Astrocyte (in vitro differentiated cells and primary cell): ENCODE measurements around the gene NFS1. TPM values are rescaled to one million over a fixed set of nuclear protein-coding genes. Genes with fewer than 3 reads are reported as not detected.
A peak's percentile ranks its signal among the peaks of the same experiment; 100 is the strongest.

Source experiments
- DNase-seq: peaks from one replicate; pipeline ENCODE4 v3.0.0-alpha.2; 2010; ENCODE audit warnings: low read depth
- FAIRE-seq: peaks from 2 replicates; lab custom pipeline; 2011; peaks lifted over from hg19 to GRCh38; lab: Jason Lieb, UNC
- H2AFZ ChIP-seq: 2 replicates; pipeline ENCODE4 v1.6.0; 2012; ENCODE audit warnings: low read depth, low read length, inconsistent platforms
- H3K27ac ChIP-seq: 2 replicates; pipeline ENCODE4 v1.5.1; 2011; ENCODE audit warnings: low read depth, low read length, inconsistent platforms
- H3K27me3 ChIP-seq: 2 replicates; pipeline ENCODE4 v1.6.0; 2011; ENCODE audit warnings: low read length, inconsistent platforms; ENCODE audit not compliant: insufficient read depth
- H3K36me3 ChIP-seq: 2 replicates; pipeline ENCODE4 v1.5.1; 2011; ENCODE audit warnings: low read length, inconsistent platforms; ENCODE audit not compliant: insufficient read depth
- H3K4me1 ChIP-seq: 2 replicates; pipeline ENCODE4 v1.5.1; 2011; ENCODE audit warnings: low read length, inconsistent platforms; ENCODE audit not compliant: insufficient read depth
- H3K4me2 ChIP-seq: 2 replicates; pipeline ENCODE4 v1.6.0; 2012; ENCODE audit warnings: low read length, inconsistent platforms
- H3K4me3 ChIP-seq: 2 replicates; pipeline ENCODE4 v1.5.1; 2011; ENCODE audit warnings: low read depth, mild to moderate bottlenecking, low read length, inconsistent platforms; ENCODE audit not compliant: insufficient read depth
- H3K79me2 ChIP-seq: 2 replicates; pipeline ENCODE4 v1.6.0; 2012; ENCODE audit warnings: mild to moderate bottlenecking, low read length, inconsistent platforms; ENCODE audit not compliant: insufficient read depth
- H3K9ac ChIP-seq: 2 replicates; pipeline ENCODE4 v1.6.0; 2012; ENCODE audit warnings: mild to moderate bottlenecking, low read length, inconsistent platforms
- H3K9me3 ChIP-seq: 2 replicates; pipeline ENCODE4 v1.5.1; 2012; ENCODE audit warnings: low read depth, mild to moderate bottlenecking, low read length, inconsistent platforms; ENCODE audit not compliant: insufficient read depth
- H4K20me1 ChIP-seq: 2 replicates; pipeline ENCODE4 v1.6.0; 2012; ENCODE audit warnings: low read length, inconsistent platforms; ENCODE audit not compliant: insufficient read depth
- H3K27ac Mint-ChIP-seq: one replicate; pipeline ENCODE4 v1.8.0; 2021; ENCODE audit warnings: mild to moderate bottlenecking, mixed read lengths; ENCODE audit not compliant: unreplicated experiment
- H3K27me3 Mint-ChIP-seq: one replicate; pipeline ENCODE4 v1.8.0; 2021; ENCODE audit warnings: low read depth, mixed read lengths; ENCODE audit not compliant: unreplicated experiment
- H3K36me3 Mint-ChIP-seq: one replicate; pipeline ENCODE4 v1.8.0; 2021; ENCODE audit warnings: low read depth, mixed read lengths; ENCODE audit not compliant: unreplicated experiment
- H3K4me1 Mint-ChIP-seq: one replicate; pipeline ENCODE4 v1.8.0; 2021; ENCODE audit warnings: low read depth, mixed read lengths; ENCODE audit not compliant: unreplicated experiment
- H3K4me3 Mint-ChIP-seq: one replicate; pipeline ENCODE4 v1.8.0; 2021; ENCODE audit warnings: mild to moderate bottlenecking, moderate library complexity, mixed read lengths; ENCODE audit not compliant: unreplicated experiment
- H3K9me3 Mint-ChIP-seq: one replicate; pipeline ENCODE4 v1.8.0; 2021; ENCODE audit warnings: mild to moderate bottlenecking, mixed read lengths; ENCODE audit not compliant: unreplicated experiment
- EZH2 ChIP-seq: IDR thresholded peaks from 2 replicates; pipeline ENCODE4 v1.6.1; 2012; ENCODE audit warnings: mild to moderate bottlenecking, low read length, inconsistent platforms; ENCODE audit not compliant: insufficient read depth
- total RNA-seq: library from RNA; stranded (reverse); gene quantifications from 2 replicates; pipeline ENCODE4 v1.2.1, GENCODE V29; 2021
- TF ChIP-seq, protein P1 (sequence below): IDR thresholded peaks from 2 replicates; pipeline ENCODE4 v1.5.1; 2011; ENCODE audit warnings: low read depth, mild to moderate bottlenecking, inconsistent platforms, low read length, moderate library complexity; ENCODE audit not compliant: insufficient read depth

NFS1 gene
- total RNA-seq, 1 donor from 2014 or later, result 30.3 TPM

DNA sequence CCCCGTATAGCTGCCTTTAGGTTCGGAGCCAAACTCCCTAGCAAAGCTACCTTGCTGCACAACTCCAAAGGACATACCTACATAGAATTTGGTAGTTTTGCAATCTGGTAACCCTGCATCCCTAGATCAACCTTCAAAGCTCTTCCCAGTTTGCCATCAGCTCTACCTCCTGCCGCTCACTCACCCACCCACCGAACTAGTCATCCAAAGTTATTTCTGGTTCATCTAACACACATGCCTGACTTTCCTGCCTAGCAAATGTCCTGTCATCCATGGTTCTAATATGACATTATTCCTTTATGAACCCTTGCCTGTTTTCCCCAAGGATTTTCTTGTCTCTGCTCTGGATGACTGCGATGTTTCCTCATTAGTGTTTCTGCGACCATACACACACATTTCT, 61.9 kb downstream of the NFS1 start:
- H3K4me2 ChIP-seq, result peak overlapping the region; percentile 10
- Mint-ChIP-seq H3K4me3 (peak overlapping the region; percentile 11), H3K4me1 (peaks cover 27% of the 10 kb centered on the region), H3K36me3 (peaks cover 12% of the 10 kb centered on the region), H3K9me3 (no peaks in the 10 kb centered on the region), H3K27ac (no peak overlapping the region), H3K27me3 (no peaks in the 10 kb centered on the region)
- H4K20me1 ChIP-seq, result peaks cover 91% of the 10 kb centered on the region
- H3K79me2 ChIP-seq, result peaks cover 94% of the 10 kb centered on the region
- H3K9ac ChIP-seq, result no peak overlapping the region
- TF ChIP-seq EZH2, result no peak
- TF ChIP-seq, protein P1, sequence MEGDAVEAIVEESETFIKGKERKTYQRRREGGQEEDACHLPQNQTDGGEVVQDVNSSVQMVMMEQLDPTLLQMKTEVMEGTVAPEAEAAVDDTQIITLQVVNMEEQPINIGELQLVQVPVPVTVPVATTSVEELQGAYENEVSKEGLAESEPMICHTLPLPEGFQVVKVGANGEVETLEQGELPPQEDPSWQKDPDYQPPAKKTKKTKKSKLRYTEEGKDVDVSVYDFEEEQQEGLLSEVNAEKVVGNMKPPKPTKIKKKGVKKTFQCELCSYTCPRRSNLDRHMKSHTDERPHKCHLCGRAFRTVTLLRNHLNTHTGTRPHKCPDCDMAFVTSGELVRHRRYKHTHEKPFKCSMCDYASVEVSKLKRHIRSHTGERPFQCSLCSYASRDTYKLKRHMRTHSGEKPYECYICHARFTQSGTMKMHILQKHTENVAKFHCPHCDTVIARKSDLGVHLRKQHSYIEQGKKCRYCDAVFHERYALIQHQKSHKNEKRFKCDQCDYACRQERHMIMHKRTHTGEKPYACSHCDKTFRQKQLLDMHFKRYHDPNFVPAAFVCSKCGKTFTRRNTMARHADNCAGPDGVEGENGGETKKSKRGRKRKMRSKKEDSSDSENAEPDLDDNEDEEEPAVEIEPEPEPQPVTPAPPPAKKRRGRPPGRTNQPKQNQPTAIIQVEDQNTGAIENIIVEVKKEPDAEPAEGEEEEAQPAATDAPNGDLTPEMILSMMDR, result no peak
- no peak overlapping the region for H3K27ac ChIP-seq
- DNase-seq (no peak), FAIRE-seq (no peak)
- no peak overlapping the region for H3K4me3 ChIP-seq
- H3K4me1 ChIP-seq, result peaks cover 11% of the 10 kb centered on the region
- H2AFZ ChIP-seq, result no peak overlapping the region
- no peaks in the 10 kb centered on the region for H3K27me3 ChIP-seq
- H3K36me3 ChIP-seq, result no peaks in the 10 kb centered on the region
- H3K9me3 ChIP-seq, result no peaks in the 10 kb centered on the region

DNA sequence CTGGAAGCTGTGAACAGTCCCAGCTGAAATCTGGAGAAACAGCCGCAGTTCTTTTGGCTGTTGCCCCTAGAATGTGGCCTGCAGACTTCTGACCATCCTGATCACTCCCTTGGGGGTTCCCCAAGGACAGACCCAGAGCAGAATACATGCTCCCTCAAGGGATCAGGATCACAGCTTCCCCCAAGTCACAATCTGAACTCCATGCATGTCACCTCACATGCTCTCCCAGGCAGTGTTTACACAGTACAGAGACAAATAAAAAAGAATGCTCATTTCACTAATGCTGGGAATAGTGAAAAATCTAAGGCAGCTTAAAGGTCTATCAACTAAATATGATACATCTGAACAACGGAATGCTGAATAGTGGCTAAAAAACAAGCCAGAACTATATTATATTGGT, 63.1 kb downstream of the NFS1 start:
- no peak overlapping the region for H3K27ac Mint-ChIP-seq
- Histone ChIP-seq H3K79me2 (peaks cover 84% of the 10 kb centered on the region), H3K4me2 (no peak overlapping the region), H3K4me1 (peaks cover 11% of the 10 kb centered on the region), H3K36me3 (peaks cover 6% of the 10 kb centered on the region), H3K4me3 (no peak overlapping the region), H2AFZ (no peak overlapping the region), H3K9me3 (no peaks in the 10 kb centered on the region), H4K20me1 (peaks cover 89% of the 10 kb centered on the region), H3K27me3 (no peaks in the 10 kb centered on the region), H3K9ac (no peak overlapping the region), H3K27ac (no peak overlapping the region)
- H3K36me3 Mint-ChIP-seq, result peaks cover 9% of the 10 kb centered on the region
- H3K4me3 Mint-ChIP-seq, result no peak overlapping the region
- FAIRE-seq (no peak), DNase-seq (no peak)
- H3K4me1 Mint-ChIP-seq, result peaks cover 27% of the 10 kb centered on the region
- no peaks in the 10 kb centered on the region for H3K27me3 Mint-ChIP-seq
- no peaks in the 10 kb centered on the region for H3K9me3 Mint-ChIP-seq
- TF ChIP-seq, protein P1, result no peak
- no peak for TF ChIP-seq EZH2

- Histone ChIP-seq H2AFZ (no peak overlapping the region), H3K9me3 (no peaks in the 10 kb centered on the region), H3K4me2 (no peak overlapping the region), H3K4me1 (peaks cover 11% of the 10 kb centered on the region), H3K27me3 (no peaks in the 10 kb centered on the region), H3K36me3 (peaks cover 10% of the 10 kb centered on the region), H3K27ac (no peak overlapping the region), H3K9ac (no peak overlapping the region), H3K79me2 (peaks cover 80% of the 10 kb centered on the region), H3K4me3 (no peak overlapping the region), H4K20me1 (peaks cover 89% of the 10 kb centered on the region)
- Mint-ChIP-seq H3K9me3 (no peaks in the 10 kb centered on the region), H3K27ac (no peak overlapping the region), H3K27me3 (no peaks in the 10 kb centered on the region), H3K4me1 (peaks cover 27% of the 10 kb centered on the region), H3K36me3 (peaks cover 9% of the 10 kb centered on the region), H3K4me3 (no peak overlapping the region)
- no peak for TF ChIP-seq EZH2
- TF ChIP-seq, protein P1, result no peak
- no peak for DNase-seq
- no peak for FAIRE-seq
These were observed 63.5 kb downstream of the NFS1 start for GRCh38 chr20:35635652-35636051.
